Measurements from ENCODE around the gene ARFGAP1.
A peak's percentile ranks its signal among the peaks of the same experiment; 100 is the strongest.

Gene ARFGAP1

GRCh38 chr20:63280929-63281545, 8.4 kb downstream of the ARFGAP1 start:
- DNase-seq, result no peak

DNA sequence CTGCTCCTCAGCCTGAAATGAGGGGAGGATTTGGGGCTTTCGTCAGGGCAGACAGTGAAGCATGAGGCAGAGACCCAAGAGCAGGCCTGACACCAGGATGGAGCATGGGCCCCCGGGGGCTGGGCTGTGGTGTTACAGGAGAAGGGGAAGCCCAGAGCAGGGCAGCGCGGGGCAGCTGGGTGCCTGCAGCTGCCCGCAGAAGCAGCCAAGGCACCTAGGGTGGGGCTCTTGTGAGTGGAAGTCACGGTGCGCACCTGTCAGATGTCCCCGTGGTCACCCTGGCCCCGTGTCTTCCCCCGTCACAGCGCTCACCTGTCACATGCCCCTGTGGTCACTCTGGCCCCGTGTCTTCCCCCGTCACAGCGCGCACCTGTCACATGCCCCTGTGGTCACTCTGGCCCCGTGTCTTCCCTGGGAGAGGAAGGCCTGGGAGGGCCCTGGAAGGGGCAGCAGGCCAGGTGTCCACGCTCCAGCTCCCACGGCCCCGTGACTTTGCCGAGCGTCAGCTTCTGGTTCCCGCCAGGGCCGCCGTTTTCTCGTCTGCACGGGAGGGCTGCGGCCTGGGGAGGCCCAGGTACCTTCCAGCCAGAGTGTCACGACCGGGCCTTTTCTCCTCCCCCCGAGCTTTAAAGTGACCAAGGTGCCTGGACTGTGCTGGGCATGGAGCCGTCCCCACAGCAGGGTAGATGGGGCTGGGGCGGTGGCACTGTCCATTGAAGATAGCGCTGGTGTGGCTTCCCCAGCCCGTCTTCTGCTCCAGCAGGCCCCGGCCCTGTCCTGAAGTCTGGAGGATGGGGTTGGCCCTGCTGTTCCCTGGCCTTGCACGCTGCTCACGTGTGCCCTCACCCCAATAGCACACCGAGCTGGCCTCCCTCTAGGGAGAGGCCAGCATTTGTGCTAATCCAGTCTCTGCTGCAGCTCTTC, 9.4 kb downstream of the ARFGAP1 start:
- DNase-seq, result no peak

DNA sequence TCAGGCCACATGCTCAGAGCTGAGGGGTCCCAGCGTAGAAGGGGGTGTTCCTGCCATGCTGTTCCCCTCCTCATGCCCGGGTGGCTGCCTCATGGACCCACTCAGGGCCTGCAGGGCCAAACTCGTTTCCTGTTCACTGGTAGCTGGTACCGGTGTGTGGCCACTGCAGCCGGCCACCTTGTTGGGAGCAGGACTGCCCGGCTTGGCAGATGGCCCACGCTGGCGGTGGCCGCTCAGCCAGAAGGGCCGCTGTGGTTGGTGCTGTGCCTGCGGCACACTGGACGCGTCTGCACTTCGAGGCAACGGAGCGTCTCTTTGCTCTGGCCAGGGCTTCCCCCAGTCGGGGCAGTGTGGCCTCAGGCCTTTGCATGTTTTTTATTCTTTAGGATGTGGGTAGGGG, 10.3 kb downstream of the ARFGAP1 start:
- DNase-seq, result no peak

DNA sequence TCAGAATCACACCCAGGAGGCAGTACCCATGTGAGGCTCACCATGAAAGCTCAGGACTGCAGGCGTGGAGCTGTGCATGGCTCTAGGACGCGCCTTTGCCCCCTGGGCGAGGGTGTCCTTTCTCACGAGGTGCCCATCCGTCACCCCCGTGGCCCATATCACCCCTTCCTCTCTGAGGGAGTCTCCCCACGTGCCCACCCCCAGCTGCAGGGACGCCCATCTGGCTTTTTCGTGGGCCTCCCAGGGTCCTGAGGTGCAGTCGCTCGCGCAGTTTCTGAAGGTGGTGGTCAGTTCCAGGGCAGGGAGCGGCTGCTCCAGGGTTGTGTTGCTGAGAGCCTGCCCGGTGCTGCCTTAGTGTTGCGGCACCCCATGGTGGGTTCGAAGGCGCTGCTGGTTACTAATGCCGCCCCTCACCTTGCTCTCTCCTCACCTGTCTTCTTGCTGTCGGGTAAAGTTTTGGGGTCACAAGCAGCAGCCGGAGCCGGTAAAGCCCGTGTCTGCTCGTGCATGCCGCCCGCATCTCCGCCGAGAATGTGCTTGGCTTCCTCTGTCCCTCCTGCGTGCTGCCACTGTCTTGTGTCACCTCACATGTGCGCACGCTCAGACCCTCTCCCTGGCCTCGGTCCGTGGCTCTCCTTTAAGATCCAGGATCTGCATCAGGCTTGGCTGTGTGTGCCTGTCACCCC, 10.9 kb downstream of the ARFGAP1 start:
- DNase-seq, result no peak

DNA sequence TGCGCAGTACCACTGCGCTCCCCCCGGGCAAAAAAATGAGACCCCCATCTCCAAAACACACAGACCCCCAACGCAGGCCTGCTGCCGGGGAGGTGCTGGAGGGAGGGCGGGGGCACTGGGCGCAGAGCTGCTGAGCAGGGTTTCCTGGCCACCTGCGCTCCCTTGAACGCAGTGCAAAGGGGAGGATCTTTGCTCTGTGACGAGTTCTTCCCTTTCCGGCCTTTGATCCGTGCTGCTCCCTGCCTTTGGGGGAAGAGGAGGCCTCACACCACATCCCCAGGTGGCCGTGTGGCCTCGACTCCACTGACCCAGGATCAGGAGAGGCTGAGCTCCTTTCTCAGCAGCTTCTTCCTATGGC, 11.4 kb downstream of the ARFGAP1 start:
- no peak for DNase-seq

- DNase-seq, result no peak
Measured at GRCh38 chr20:63284544-63284949, 11.9 kb downstream of the ARFGAP1 start.

DNA sequence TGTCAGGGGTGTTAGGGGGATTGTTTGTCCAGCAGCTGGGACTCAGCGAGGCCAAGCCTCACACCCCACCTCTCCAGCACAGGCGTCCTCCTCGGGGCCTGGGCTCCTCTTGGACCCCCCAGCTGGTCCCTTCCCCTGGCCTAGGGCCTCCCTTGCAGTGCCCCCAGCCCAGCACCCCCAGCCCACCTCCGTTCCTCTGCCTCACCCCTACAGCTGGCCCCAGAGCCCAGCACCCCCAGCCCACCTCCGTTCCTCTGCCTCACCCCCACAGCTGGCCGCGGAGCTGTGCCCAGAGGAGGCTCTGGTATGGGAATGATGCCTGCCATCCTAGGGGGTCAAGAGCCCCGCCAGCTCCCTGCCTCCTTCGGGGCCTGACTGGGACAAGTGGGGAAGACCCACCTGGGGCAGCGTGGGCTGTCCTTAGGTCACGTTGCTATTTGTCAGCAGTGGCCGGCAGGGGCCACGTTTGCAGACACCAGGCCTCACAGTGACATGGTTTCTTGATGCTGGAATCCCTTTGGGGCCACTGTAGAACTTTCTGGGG, 12.4 kb downstream of the ARFGAP1 start:
- no peak for DNase-seq

- no peak for DNase-seq
Measured at GRCh38 chr20:63285636-63286615, 13.3 kb downstream of the ARFGAP1 start.

DNA sequence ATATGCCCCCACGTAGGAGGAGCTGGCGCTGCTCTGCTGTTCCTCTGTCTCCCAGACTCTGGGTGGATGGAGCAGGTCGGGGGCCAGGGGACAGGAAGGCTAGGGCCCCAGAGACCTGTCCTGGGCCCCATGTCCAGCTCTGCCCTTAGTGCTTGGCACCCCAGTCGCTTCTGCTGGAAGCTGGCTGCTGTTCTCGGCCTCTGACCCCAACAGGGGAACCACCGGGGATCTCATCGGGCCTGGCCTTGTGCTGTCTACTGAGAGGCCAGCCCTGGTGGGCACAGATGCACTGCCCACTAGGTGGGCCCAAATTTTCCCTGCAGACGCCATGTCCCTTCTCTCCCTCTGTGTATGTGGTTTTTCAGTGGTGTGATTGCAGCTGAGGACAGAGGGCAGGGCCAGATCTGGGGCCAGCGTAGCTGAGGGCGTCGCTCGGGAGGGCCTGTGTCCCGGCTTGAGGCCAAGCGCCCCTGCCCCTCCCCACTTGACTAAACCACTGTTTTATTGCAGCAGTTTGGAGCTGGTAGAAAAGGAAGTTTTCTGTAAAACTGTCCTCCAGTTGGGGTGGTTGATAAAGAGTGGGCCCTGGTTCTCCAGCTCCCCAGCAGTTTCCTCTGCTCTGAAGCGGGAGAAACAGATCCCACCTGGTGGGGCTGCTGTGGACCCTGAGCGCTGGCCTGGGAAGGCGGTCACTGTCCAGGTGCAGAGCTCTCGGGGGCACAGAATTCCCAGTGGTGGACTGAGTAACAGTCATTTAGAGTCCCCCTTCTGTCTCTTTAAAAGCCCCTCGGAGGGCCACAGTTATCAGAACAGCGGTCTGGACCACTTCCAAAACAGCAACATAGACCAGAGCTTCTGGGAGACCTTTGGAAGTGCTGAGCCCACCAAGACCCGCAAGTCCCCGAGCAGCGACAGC, 14.4 kb downstream of the ARFGAP1 start:
- DNase-seq, result no peak

- no peak for DNase-seq
Measured at GRCh38 chr20:63287697-63288580, 15.3 kb downstream of the ARFGAP1 start.

GRCh38 chr20:63288581-63289251, 16.1 kb downstream of the ARFGAP1 start:
- DNase-seq, result no peak

DNA sequence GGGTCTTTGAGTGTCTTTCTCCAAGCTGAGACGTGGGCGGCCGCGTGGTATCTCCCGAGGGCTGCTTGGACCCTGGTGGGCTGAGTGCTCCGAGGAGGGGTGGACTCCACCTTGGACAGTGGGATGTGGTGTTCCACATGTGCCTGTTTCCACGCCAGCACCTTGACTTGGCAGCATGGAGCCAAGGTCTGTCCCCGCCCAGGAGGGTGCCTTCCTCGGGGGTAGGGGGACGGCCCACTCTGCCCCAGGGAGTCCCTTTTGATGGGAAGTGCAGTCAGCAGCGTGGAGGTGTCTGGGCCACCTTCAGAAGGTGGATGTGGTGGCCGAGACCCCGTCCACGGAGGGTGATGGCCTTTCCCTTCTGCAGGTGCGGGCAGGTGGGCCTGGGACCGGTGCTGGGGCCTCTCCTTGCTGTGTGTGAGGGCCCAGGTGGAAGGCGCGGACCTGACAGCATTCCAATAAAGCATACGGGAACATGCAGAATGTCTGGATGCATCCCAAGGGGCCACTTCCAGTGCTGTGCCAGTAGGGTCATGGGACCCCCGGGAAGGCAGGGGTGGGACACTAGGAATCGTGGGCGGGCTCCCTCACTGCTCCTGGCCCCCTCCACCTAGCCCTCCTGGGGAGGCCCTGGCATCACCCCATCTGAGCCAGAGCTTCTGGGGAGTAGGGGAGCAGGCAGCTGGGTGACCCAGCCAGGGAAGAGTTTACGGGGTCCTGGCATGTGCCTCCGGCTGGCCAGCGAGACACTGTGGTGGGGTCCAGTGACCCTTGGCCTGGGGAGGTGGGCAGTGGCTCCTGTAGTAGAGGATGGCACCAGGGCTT, 16.9 kb downstream of the ARFGAP1 start:
- no peak for DNase-seq

DNA sequence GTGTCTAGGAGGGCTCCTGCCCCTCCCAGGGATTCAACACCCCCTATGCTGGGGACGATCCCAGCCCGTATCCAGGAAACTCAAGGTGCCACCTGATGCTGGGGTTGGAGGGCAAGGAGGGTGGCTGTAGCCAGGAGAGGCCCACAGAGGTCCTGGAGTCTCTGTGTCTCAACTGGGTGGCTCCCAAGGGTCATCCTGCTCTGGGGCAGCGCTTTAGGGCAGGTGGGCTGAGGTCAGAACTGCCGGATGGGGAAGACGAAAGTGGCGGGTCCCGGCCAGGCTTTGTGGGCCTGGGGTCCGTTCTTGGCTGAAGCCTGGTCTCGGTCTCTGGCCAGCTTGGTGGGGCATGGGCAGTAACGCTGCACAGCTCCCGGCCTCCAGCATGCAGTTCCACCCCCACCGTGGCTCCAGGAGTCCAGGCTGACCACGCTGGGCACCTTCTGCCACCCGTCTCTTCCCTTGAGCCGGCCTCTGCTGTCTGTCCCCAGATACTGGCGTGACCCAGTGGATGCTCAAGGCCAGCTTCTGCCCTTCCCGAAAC, 17.6 kb downstream of the ARFGAP1 start:
- no peak for DNase-seq

- DNase-seq, result peak; percentile 83 to 87
Measured at GRCh38 chr20:63290677-63291472, 18.3 kb downstream of the ARFGAP1 start.

DNA sequence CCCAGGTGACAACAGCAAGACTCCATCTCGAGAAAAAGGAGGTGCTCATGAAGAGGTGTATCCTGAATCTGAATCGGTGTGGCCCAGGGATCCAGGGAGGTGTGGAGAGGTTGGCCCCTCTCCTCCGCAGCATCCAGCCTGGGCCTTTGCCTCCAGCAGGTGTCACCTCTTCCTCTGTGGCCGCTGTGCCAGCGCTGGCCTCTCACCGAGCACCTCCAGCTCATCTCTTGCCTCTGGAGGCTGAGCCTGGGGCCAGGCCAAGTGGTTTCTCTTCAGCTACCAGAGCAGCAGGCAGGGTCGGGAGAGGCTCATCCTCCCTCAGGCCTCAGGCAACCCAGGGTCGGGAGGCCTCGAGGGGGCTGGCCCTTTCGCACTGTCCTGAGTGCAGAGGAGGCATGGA, 19.2 kb downstream of the ARFGAP1 start:
- DNase-seq, result no peak

DNA sequence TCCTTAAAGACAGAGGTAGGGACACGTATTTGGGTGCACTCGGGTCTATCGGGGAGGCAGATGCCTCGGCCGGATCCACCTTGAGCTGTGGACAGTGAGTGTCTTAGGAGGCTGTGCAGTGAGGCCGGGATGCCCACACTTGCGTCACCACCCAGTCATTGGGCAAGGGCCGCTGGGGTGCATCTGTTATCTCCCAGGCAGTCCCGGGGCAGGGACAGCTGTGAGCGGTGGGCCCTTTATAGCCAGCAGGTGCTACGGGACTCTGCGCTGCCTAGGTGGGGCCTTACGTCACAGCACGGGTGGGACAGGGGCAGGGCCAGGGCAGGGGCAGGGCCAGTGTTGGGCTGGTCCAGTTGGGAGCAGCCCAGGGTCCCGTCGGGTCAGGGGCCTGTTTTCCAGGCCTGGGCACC, 19.7 kb downstream of the ARFGAP1 start:
- no peak for DNase-seq

GRCh38 chr20:63292904-63293303, 20.3 kb downstream of the ARFGAP1 start, which contains the start of gene COL20A1:
Gene COL20A1 (plus strand): TSS chr20:63293186. CDS start chr20:63295108, 1,922 bp downstream.
- no peak for DNase-seq

Data from activated T-cell treated with anti-CD3 and anti-CD28 coated beads, Interleukin-2, amount 50 U/mL, for 48 hours (primary cell).